B cell (primary cell): Measurements from ENCODE around the gene IL4. TPM values are rescaled to one million over a fixed set of nuclear protein-coding genes. Genes with fewer than 3 reads are reported as not detected.

Source experiments
- ATAC-seq: fragments of 200-7000 bp; cut with Tn5 transposase; one replicate; pipeline ENCODE4 v1.10.0; 2021; ENCODE audit warnings: low read depth, mild to moderate bottlenecking, moderate number of reproducible peaks, moderate library complexity
- CTCF ChIA-PET: fragments of 350-600 bp; sonication (Branson Sonifier 250); formaldehyde crosslinking; loops from one replicate; lab custom pipeline; 2021; ENCODE audit warnings: antibody characterized with exemption, inconsistent platforms; lab: Charles Lee
- POLR2A ChIA-PET: fragments of 350-600 bp; sonication (Branson Sonifier 250); formaldehyde crosslinking; loops from one replicate; lab custom pipeline; 2021; ENCODE audit warnings: antibody characterized with exemption; lab: Charles Lee
- DNase-seq: peaks from one replicate; pipeline ENCODE4 v3.0.0; 2013
- H2AFZ ChIP-seq: 2 replicates; pipeline ENCODE4 v1.6.1; 2012; ENCODE audit warnings: mild to moderate bottlenecking, low read depth, low read length; ENCODE audit not compliant: insufficient read depth, poor library complexity, severe bottlenecking
- H3K27ac ChIP-seq, 2 donors: 1 replicate in 1 of 2; 2 replicates in 1 of 2; pipeline ENCODE4 v1.5.1; 2012 to 2013; ENCODE audit warnings: low read length in 2 of 2, mild to moderate bottlenecking in 2 of 2, moderate library complexity in 1 of 2
- H3K27me3 ChIP-seq, 4 experiments: fragments of 200-600 bp in 1 of 4; sonication (generic) in 1 of 4; replicated peaks in 1 of 4; 1 replicate in 2 of 4; 2 replicates in 2 of 4; pipeline versions ENCODE4 v1.6.1 to v1.7.0; 2013 to 2016; ENCODE audit warnings: low read length in 3 of 4, mild to moderate bottlenecking in 2 of 4, mixed read lengths in 1 of 4, moderate library complexity in 1 of 4; ENCODE audit not compliant: insufficient read depth in 4 of 4, control insufficient read depth in 3 of 4; ENCODE audit errors: control extremely low read depth in 1 of 4
- H3K36me3 ChIP-seq, 2 experiments: replicated peaks in 1 of 2; 1 replicate in 1 of 2; 2 replicates in 1 of 2; pipeline versions ENCODE4 v1.6.1 to v1.7.1; 2013; ENCODE audit warnings: low read length in 1 of 2; ENCODE audit not compliant: insufficient read depth in 2 of 2, control insufficient read depth in 1 of 2; ENCODE audit errors: control extremely low read depth in 1 of 2, extremely low read depth in 1 of 2
- H3K4me1 ChIP-seq, 2 donors: fragments of 200-600 bp in 1 of 2; sonication (generic) in 1 of 2; 1 replicate in 1 of 2; 2 replicates in 1 of 2; pipeline versions ENCODE4 v1.5.1 to v1.6.1; 2013 to 2017; ENCODE audit warnings: low read length in 2 of 2; ENCODE audit not compliant: control insufficient read depth in 2 of 2, insufficient read depth in 2 of 2
- H3K4me2 ChIP-seq: replicated peaks from 2 replicates; pipeline ENCODE3; 2012; ENCODE audit warnings: mild to moderate bottlenecking, low read depth, low read length; ENCODE audit not compliant: poor library complexity, severe bottlenecking
- H3K4me3 ChIP-seq, 5 experiments: fragments of 200-600 bp in 1 of 5; sonication (generic) in 1 of 5; 1 replicate in 3 of 5; 2 replicates in 2 of 5; pipeline versions ENCODE4 v1.5.1 to v1.7.0; 2011 to 2016; ENCODE audit warnings: low read length in 4 of 5, mild to moderate bottlenecking in 4 of 5, low read depth in 2 of 5, control low read depth in 1 of 5, moderate library complexity in 1 of 5; ENCODE audit not compliant: insufficient read depth in 1 of 5; ENCODE audit errors: control extremely low read depth in 1 of 5, extremely low read depth in 1 of 5
- H3K79me2 ChIP-seq: fragments of 200-600 bp; sonication (generic); one replicate; pipeline ENCODE4 v1.6.0; 2016; ENCODE audit warnings: low read length; ENCODE audit not compliant: control insufficient read depth, insufficient read depth
- H3K9ac ChIP-seq: fragments of 200-600 bp; sonication (generic); 2 replicates; pipeline ENCODE4 v1.6.1; 2017; ENCODE audit warnings: mild to moderate bottlenecking, low read length, moderate library complexity
- H3K9me3 ChIP-seq, 3 donors: one replicate each; pipeline versions ENCODE4 v1.6.1 to v1.7.1; 2013; ENCODE audit warnings: low read length in 2 of 3; ENCODE audit not compliant: control insufficient read depth in 2 of 3, insufficient read depth in 1 of 3; ENCODE audit errors: control extremely low read depth in 1 of 3
- H4K20me1 ChIP-seq: 2 replicates; pipeline ENCODE4 v1.6.0; 2012; ENCODE audit warnings: mild to moderate bottlenecking, low read length; ENCODE audit not compliant: insufficient read depth, control insufficient read depth, poor library complexity, severe bottlenecking
- H3K27ac Mint-ChIP-seq: one replicate; pipeline ENCODE4 v1.8.0; 2021; ENCODE audit warnings: mixed read lengths
- H3K27me3 Mint-ChIP-seq: one replicate; pipeline ENCODE4 v1.8.0; 2021; ENCODE audit warnings: mixed read lengths
- H3K4me1 Mint-ChIP-seq: one replicate; pipeline ENCODE4 v1.8.0; 2021; ENCODE audit warnings: mixed read lengths
- H3K4me3 Mint-ChIP-seq: one replicate; pipeline ENCODE4 v1.8.0; 2021; ENCODE audit warnings: mixed read lengths
- H3K9me3 Mint-ChIP-seq: one replicate; pipeline ENCODE4 v1.8.0; 2022; ENCODE audit warnings: mixed read lengths; ENCODE audit not compliant: insufficient read depth
- EZH2 ChIP-seq: IDR thresholded peaks from 2 replicates; pipeline ENCODE4 v1.6.1; 2012; ENCODE audit warnings: borderline replicate concordance, low read depth, mild to moderate bottlenecking, moderate library complexity, low read length; ENCODE audit not compliant: insufficient read depth, poor library complexity, severe bottlenecking
- WGBS: methylation state at CpG from one replicate; pipeline ENCODE4 v1.1.5; 2013; ENCODE audit warnings: missing lambda C conversion rate; ENCODE audit not compliant: insufficient coverage; 5-methylcytosine and 5-hydroxymethylcytosine counted together
- intact Hi-C: fragments of 100-400 bp; cut with micrococcal nuclease; formaldehyde crosslinking; loops from one replicate; pipeline ENCODE4 v1.10.0; 2022
- polyA plus RNA-seq: library from polyadenylated mRNA; depleted of rRNA; stranded (reverse); fragments of >200 nt; gene quantifications from 2 replicates; pipeline ENCODE4 v1.2.3, GENCODE V29; 2012
- total RNA-seq, 2 donors: library from RNA; stranded (reverse); fragments of 120-200 nt in 1 of 2; gene quantifications; 1 replicate in 1 of 2; 2 replicates in 1 of 2; pipeline versions ENCODE4 v1.2.3 to v1.2.4, GENCODE V29; 2013 to 2022
- TF ChIP-seq, protein P1 (sequence below): fragments of 200-600 bp; IDR thresholded peaks from one replicate; pipeline ENCODE4 v1.8.0; 2022; ENCODE audit warnings: antibody characterized with exemption, mild to moderate bottlenecking

The IL4 gene
- total and polyA plus RNA-seq, 2 donors (not counting 1 experiment from before 2014, with no cell fraction given): not detected

DNA sequence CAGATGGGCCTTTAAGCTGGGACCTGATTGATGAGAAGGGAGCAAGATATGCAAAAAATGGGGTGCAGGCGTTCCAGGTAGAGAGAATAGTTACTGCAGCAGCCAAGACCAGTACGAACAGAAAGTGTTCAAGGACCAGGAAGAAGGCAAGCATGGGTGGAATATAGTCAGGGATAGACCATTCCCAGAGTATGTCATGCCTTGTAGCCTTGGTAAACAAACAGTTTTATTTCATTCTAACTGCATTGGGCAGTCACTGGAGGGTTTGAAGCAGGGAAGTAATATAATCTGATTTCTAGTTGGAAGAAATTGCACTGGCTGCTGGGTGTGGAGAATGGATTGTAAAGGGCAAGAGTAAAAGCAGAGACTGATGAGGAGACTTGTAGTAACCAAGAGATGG is 46.3 kb upstream of the IL4 start:
- ATAC-seq (no peak), DNase-seq (no peak)
- Mint-ChIP-seq H3K27me3 (no peaks in the 10 kb centered on the region), H3K9me3 (no peaks in the 10 kb centered on the region), H3K4me3 (no peak overlapping the region), H3K27ac (no peak overlapping the region), H3K4me1 (no peaks in the 10 kb centered on the region)
- Histone ChIP-seq H3K36me3 (peaks cover 9 to 13% of the 10 kb centered on the region in 2 experiments), H4K20me1 (no peaks in the 10 kb centered on the region), H3K27me3 (no peaks in the 10 kb centered on the region), H3K27ac (no peak overlapping the region), H3K9me3 (no peaks in the 10 kb centered on the region), H3K4me1 (no peaks in the 10 kb centered on the region), H3K79me2 (no peaks in the 10 kb centered on the region), H2AFZ (no peak overlapping the region), H3K4me3 (no peak overlapping the region), H3K4me2 (no peak overlapping the region), H3K9ac (no peak overlapping the region)
- POLR2A ChIA-PET: no interaction called here
- TF ChIP-seq, protein P1, sequence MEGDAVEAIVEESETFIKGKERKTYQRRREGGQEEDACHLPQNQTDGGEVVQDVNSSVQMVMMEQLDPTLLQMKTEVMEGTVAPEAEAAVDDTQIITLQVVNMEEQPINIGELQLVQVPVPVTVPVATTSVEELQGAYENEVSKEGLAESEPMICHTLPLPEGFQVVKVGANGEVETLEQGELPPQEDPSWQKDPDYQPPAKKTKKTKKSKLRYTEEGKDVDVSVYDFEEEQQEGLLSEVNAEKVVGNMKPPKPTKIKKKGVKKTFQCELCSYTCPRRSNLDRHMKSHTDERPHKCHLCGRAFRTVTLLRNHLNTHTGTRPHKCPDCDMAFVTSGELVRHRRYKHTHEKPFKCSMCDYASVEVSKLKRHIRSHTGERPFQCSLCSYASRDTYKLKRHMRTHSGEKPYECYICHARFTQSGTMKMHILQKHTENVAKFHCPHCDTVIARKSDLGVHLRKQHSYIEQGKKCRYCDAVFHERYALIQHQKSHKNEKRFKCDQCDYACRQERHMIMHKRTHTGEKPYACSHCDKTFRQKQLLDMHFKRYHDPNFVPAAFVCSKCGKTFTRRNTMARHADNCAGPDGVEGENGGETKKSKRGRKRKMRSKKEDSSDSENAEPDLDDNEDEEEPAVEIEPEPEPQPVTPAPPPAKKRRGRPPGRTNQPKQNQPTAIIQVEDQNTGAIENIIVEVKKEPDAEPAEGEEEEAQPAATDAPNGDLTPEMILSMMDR: no peak
- TF ChIP-seq EZH2: no peak
- CTCF ChIA-PET: no interaction called here
- intact Hi-C loops: no loop called here
- 100% methylated on average over 2 of the region's 2 CpGs for WGBS

DNA sequence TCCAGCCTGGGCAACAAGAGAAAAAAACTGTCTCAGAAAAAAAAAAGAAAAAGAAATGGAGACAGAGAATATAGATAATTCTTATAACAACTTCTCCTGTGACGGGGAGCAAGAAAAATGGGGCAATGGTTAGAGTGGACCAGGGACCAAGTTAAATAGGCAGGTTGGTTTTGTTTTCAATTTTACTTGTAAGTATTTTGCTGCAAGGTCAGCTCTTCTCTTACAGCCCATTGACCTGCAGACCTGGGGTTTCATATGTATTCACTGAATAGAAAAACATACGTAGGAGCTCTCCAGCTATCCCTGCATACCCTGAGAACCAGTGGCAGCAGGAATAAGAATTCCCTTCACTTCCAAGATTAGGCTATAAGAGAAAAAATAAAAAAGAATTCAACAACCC is 45.0 kb upstream of the IL4 start:
- Histone ChIP-seq H3K36me3 (peaks cover 7 to 9% of the 10 kb centered on the region in 2 experiments), H3K4me1 (no peaks in the 10 kb centered on the region), H4K20me1 (no peaks in the 10 kb centered on the region), H2AFZ (no peak overlapping the region), H3K4me3 (no peak overlapping the region), H3K79me2 (no peaks in the 10 kb centered on the region), H3K27ac (no peak overlapping the region), H3K4me2 (no peak overlapping the region), H3K27me3 (no peaks in the 10 kb centered on the region), H3K9me3 (no peaks in the 10 kb centered on the region), H3K9ac (no peak overlapping the region)
- DNase-seq (no peak), ATAC-seq (no peak)
- 100% methylated on average over 1 of the region's 2 CpGs for WGBS
- no peak for TF ChIP-seq EZH2
- TF ChIP-seq, protein P1: no peak
- CTCF ChIA-PET: interaction anchor here (0.7 kb wide), 1 partner anchor 194 kb away, joined by 3 read pairs; no protein-coding TSS in a partner anchor
- Mint-ChIP-seq H3K27me3 (no peaks in the 10 kb centered on the region), H3K9me3 (no peaks in the 10 kb centered on the region), H3K27ac (no peak overlapping the region), H3K4me1 (no peaks in the 10 kb centered on the region), H3K4me3 (no peak overlapping the region)
- intact Hi-C loops: no loop called here
- POLR2A ChIA-PET: no interaction called here
